ENCODE results near the gene MPPE1. TPM values are rescaled to one million over a fixed set of nuclear protein-coding genes. Genes with fewer than 3 reads are reported as not detected.

The MPPE1 gene
- total and polyA plus RNA-seq, 9 of the 15 experiments (the other 6 are each of a cell fraction or from before 2014, with no cell fraction given), result 10.7 to 19.5 (median 13.3) TPM

GRCh38 chr18:11887328-11888128 lies 20.6 kb downstream of the MPPE1 start (continued):
- TF ChIP-seq CTBP1 (IDR thresholded peaks at IDR 0.05; ENCODE audit: borderline replicate concordance), result peak; percentile 14; the same call in 1 of the 2 replicates
- TF ChIP-seq MEIS2 (IDR thresholded peaks at IDR 0.05; ENCODE audit: partially characterized antibody), result peak; percentile 63
- TF ChIP-seq SOX6 (IDR thresholded peaks at IDR 0.05), result peak; percentile 23; the same call in 1 of the 2 replicates
- peak; percentile 50; the same call in 1 of the 2 replicates for TF ChIP-seq ARID1B (IDR thresholded peaks at IDR 0.05)
- peak; percentile 24; the same call in 1 of the 2 replicates for TF ChIP-seq SMARCA4 (IDR thresholded peaks at IDR 0.05)
- TF ChIP-seq ATF3 (IDR thresholded peaks at IDR 0.05), result 0 out of 2 replicates have a peak, but pooled peaks have one; percentile 23
- TF ChIP-seq ATF3 (CRISPR knock-in tag; conservative IDR thresholded peaks at IDR 0.05), result no peak
- TF ChIP-seq SNAPC5 (CRISPR knock-in tag; IDR thresholded peaks at IDR 0.05), result no peak
- TF ChIP-seq DPF2 (IDR thresholded peaks at IDR 0.05), result 0 out of 2 replicates have a peak, but pooled peaks have one; percentile 15
- TF ChIP-seq CHCHD3 (CRISPR knock-in tag; IDR thresholded peaks at IDR 0.05), result no peak
- TF ChIP-seq CEBPB (tag; IDR thresholded peaks at IDR 0.05), result no peak
- TF ChIP-seq TAL1 (IDR thresholded peaks at IDR 0.05), result peak; percentile 16; the same call in 1 of the 2 replicates
- 0 out of 2 replicates have a peak, but pooled peaks have one; percentile 16 for TF ChIP-seq PKNOX1 (IDR thresholded peaks at IDR 0.05)
- peak; percentile 59 for TF ChIP-seq FOSL1 (tag; conservative IDR thresholded peaks at IDR 0.05)
- no peak for TF ChIP-seq SRF (CRISPR knock-in tag; IDR thresholded peaks at IDR 0.05)
- peak; percentile 88 for TF ChIP-seq HES1 (IDR thresholded peaks at IDR 0.05; ENCODE audit: low read depth)
- TF ChIP-seq SPI1 (IDR thresholded peaks at IDR 0.05; ENCODE audit: borderline replicate concordance, low read depth, low read length), result no peak
- 0 out of 2 replicates have a peak, but pooled peaks have one; percentile 33 for TF ChIP-seq NFE2 (IDR thresholded peaks at IDR 0.05; ENCODE audit: low read depth)
- no peak for TF ChIP-seq PHF8 (IDR thresholded peaks at IDR 0.05; ENCODE audit: borderline replicate concordance, low read length)
- 0 out of 2 replicates have a peak, but pooled peaks have one; percentile 11 for TF ChIP-seq CBFA2T3 (IDR thresholded peaks at IDR 0.05)
